ENCODE results near the gene RAB11FIP3. TPM values are rescaled to one million over a fixed set of nuclear protein-coding genes. Genes with fewer than 3 reads are reported as not detected.
"Not testable (repeated sequence)": the region's sequence is repeated elsewhere in the genome, so short reads cannot be mapped to it uniquely, and the experiment has no call there.

Gene RAB11FIP3
- total RNA-seq, 1 donor from 2014 or later, result 11.8 TPM

DNA sequence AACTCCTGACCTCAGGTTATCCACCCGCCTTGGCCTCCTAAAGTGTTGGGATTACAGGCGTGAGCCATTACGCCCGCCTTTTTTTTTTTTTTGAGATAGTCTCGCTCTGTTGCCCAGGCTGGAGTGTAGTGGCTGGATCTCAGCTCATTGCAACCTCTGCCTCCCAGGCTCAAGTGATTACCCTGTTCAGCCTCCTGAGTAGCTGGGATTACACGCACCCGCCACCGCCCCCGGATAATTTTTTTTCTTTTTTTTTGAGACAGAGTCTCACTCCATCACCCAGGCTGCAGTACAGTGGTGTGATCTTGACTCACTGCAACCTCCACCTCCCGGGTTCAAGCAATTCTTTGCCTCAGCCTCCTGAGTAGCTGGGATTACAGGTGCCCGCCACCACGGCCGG lies 3.3 kb upstream of the RAB11FIP3 start:
- not testable (repeated sequence) for DNase-seq (ENCODE audit: low spot score)

DNA sequence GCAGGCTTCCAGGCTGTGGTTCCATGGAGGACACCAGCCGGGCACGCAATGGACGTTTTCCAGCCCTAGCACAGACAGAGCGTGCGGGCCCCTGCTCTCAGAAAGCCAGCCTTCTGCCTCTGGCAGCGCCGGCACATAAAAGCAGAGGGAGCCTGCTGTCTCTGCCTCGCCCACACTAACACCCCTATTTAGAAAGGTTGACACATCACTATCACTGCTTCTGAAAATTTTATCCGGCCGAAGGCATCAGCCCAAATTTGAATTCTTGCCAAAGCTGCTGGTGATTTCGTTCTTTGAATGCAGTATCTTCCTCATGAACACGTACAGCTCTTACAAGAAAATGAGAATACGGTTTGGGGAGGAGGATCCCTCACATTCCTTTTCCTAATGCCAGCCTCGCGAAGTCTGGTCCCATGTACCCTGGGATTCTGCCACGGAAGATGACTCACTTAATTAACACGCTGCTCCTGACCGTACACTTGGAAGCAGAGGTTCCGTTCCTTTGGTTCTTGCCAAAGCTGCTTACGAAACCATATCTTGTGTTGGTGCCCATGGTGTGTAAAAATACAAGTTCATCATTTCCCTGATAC lies 1.3 kb upstream of the RAB11FIP3 start:
- DNase-seq (ENCODE audit: low spot score), result peak; percentile 86

- peak; percentile 45 for DNase-seq (ENCODE audit: low spot score)
These were observed 797 bp upstream of the RAB11FIP3 start for GRCh38 chr16:424623-425081.

- no peak for DNase-seq (ENCODE audit: low spot score)
These were observed 278 bp downstream of the RAB11FIP3 start for GRCh38 chr16:425740-426114.

- no peak for DNase-seq (ENCODE audit: low spot score)
These were observed 861 bp downstream of the RAB11FIP3 start for GRCh38 chr16:426115-426905.

DNA sequence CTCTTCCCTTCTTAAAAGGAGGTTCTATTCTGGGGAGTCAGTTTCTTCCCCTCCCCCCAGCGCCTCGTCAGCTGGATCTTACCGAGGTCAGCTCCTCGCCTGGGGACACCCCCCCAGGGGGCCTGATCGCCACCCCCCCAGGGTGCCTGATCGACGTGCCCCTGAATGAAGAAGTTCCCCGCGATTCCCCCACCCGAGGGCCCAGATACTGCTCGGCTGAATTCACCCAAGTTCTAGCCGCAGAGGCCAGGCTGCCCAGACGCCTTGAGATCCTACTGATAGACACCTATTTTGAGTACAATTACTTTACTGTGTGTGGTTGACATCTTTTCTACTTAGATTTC lies 1.4 kb downstream of the RAB11FIP3 start:
- DNase-seq (ENCODE audit: low spot score), result no peak

DNA sequence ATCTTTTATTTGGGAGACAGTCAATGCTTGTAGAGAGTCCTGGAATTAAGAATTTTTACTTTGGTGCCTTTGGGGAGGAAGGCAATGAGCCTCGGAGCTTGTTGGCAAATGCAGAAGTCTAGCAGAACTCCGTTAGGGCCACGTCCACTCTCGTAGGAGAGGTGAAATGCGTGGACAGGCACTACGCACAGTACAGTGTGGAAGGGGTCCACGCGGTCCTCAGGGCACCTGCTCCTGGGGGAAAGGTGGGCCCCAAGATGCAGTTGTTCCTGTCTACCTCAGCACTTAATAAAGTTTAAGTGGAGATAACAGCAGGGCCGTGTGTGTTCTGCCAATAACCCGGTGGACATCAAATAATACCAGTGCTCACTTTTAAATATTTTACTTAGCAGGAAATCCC lies 1.8 kb downstream of the RAB11FIP3 start:
- DNase-seq (ENCODE audit: low spot score), result no peak

GRCh38 chr16:430904-431303 lies 5.5 kb downstream of the RAB11FIP3 start:
- no peak for DNase-seq (ENCODE audit: low spot score)

DNA sequence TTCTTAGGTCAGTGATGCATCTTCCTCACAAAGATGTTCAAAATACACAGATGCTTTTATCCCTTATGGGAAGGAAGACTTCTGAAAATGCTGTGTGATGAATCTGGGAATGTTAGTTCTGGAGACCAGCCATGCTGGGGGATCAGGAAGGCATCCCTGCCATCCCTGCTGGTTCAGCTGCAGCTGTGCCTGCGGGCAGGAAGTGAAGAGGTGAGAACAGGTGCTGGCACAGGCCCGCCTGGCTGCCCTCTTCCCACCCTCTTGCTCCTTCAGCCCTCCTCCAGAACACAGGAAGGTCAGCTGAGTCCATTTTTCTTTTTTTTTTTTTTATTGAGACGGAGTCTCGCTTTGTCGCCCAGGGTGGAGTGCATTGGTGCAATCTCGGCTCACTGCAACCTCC lies 15.2 kb downstream of the RAB11FIP3 start:
- DNase-seq (ENCODE audit: low spot score), result no peak

DNA sequence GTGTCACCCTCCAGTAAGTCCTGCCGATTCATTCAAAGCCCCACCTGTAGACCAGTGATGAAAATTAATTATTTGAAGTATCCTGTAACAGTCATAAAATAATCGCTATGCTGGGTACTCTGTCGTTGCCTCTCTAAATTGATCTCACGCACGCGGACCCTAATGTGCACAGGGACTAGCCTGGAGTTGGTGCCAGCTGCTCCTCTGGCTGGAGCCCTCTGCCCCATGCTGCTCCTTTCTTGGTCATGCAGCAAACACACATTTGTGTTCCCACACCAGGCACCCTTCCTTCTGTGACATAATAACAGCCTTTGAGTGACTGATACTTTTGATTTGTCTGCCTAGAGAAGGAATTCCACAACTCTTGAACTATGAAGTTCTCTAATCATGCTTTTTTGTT lies 16.0 kb downstream of the RAB11FIP3 start:
- DNase-seq (ENCODE audit: low spot score), result no peak

- DNase-seq (ENCODE audit: low spot score), result no peak
These were observed 17.5 kb downstream of the RAB11FIP3 start for GRCh38 chr16:442976-443375.

- no peak for DNase-seq (ENCODE audit: low spot score)
These were observed 18.6 kb downstream of the RAB11FIP3 start for GRCh38 chr16:444027-444426.

DNA sequence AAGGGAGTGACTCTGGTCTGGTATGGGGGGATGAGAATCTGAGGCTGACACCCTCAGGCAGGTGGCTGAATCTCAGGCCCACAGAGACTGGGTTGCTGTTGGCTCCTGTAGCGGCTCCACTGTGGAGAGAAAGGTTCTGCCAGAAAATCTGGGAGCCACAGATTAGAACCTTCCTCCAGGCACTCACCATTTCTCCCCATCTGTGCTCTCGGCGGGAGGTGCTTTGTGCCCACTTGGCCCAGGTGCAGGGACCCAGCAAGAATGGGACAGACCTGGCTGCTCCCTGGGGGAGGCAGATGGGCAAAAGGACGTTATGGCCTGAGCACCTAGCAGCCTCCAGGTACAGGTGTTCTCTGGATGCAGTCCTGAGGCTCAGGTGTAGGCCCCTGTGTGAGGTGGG lies 20.1 kb downstream of the RAB11FIP3 start:
- DNase-seq (ENCODE audit: low spot score), result no peak

DNA sequence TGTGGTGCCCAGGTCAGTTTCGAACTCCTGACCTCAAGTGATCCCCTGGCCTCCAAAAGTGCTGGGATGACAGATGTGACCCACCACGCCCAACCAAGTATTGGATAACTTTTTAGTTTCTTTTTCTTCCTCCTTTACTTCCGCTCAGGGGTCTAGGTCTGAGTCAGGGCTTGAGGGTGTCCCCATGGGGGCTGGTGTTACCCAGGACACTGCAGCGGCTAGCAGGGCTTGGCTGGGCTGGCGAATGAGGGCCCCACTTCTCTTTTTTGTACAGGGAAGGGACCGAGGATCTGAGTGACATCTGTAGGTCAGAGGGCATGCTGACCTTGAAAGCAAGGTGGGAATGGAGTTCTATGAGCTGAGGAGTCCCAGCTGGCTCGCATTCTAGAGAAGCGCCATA lies 24.9 kb downstream of the RAB11FIP3 start:
- no peak for DNase-seq (ENCODE audit: low spot score)

DNA sequence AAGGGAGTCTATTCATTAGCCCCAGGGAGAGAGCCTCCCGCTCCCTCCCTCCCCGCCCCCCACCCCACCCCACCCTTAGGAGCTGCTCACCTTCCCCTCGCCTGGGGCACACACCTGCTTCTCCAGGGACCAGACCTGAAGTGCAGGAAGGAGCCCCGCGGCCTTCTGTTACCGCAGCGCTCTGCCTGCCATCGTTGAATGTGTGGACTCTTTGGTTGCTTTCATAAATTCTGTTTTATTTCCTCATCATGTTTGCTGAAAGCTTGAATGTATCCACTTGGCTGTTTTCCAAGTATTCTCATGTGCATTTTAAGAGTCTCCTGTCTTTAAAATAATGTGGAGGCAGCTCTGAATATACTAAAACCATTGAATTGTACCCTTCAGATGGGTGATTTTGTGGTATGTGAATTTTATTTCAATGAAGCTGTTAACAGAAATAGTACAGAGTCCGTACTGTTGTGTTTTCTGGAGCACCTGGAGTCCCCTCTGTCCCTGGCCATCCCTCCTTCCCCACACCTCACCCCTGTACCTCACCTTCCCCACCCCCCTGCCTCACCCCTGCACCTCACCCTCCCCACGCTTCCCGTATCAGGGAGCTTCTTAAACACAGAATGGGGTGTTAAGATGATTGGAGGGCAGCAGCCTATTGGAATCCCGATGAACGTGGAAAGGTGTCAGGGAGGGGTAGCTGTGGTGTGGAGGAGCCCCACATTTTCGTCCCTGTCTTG lies 25.5 kb downstream of the RAB11FIP3 start:
- DNase-seq (ENCODE audit: low spot score), result peak; percentile 16

- DNase-seq (ENCODE audit: low spot score), result no peak
These were observed 29.0 kb downstream of the RAB11FIP3 start for GRCh38 chr16:454397-454940.

DNA sequence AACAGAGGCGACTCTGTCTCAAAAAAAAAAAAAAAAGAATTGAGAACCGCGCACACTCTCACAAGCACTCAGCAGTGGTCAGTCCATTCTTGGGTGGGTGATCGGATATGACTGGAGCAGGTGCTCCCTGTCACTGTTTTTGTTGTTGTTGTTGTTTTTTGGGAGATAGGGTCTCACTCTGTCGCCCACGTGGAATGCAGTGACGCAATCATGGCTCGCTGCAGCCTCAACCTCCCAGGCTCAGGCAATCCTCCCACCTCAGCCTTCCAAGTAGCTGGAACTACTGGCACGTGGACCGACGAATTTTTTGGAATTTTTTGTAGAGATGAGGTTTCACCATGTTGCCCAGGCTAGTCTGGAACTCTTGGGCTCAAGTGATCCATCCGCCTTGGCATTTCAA lies 30.0 kb downstream of the RAB11FIP3 start:
- no peak for DNase-seq (ENCODE audit: low spot score)

GRCh38 chr16:456891-457483 lies 31.5 kb downstream of the RAB11FIP3 start:
- peak; percentile 64 for DNase-seq (ENCODE audit: low spot score)

DNA sequence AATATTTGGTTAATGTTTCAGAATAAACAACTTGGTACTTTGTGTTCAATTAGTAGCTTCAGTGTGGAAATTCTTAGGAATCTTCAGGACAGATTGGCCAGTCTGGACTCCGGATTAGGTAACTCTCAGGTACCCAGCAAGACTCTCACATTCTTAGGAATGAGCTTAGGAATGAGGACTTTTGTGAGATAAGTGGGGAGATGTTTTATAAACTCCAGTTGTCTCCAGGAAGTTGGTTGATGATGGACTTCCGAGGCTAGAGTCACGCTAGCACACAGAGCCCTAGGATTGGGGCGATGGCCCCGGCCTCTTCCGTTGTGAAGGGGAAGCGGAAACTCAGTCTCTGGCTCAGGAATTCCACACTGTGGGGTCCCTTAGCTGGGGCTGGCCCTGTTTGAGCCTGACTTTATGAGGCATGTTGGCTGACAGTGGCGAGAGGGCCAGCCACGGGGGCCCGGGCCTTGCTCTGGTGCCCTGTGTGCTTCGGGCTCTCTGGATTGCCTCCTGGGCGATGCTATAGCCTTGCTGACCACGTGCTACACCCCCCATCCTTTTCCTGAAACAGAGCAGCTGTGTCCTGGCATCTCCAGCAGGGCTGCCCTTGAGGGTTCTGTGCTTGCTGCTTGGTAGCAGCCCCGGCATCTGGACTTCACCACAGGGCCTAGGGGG lies 32.4 kb downstream of the RAB11FIP3 start:
- peak; percentile 28 for DNase-seq (ENCODE audit: low spot score)

DNA sequence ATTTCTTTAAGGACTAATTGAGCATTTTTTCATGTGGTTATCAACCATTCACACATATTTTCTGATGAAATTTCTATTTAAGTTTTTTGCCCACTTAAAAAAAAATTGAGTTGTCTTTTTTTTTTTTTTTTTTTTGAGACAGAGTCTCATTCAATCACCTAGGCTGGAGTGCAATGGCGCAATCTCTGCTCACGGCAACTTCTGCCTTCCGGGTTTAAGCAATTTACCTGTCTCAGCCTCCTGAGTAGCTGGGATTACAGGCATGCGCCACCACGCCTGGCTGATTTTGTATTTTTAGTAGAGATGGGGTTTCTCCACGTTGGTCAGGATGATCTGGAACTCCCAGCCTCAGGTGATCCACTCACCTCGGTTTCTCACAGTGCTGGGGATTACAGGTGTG lies 34.3 kb downstream of the RAB11FIP3 start:
- DNase-seq (ENCODE audit: low spot score), result no peak

GRCh38 chr16:460787-461186 lies 35.3 kb downstream of the RAB11FIP3 start:
- DNase-seq (ENCODE audit: low spot score), result no peak

DNA sequence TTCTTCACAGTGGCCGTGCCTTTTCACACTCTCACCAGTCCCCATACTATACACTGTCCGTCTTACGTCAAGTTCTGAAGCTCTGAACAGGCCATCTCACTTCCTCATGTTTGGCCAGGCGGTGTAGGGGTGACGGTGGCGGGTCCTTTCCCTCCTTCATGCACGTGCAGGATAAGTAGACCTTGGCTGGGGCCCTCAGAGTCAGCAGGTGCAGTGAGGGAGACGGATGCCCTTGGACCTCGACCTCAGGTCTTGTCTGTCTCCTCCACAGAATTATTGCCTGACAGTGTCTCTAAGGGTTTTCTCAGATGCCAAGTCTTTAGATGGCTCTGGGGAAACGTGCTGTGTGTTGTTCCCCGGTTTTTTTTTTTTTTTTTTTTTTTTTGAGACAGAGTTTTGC lies 37.6 kb downstream of the RAB11FIP3 start:
- DNase-seq (ENCODE audit: low spot score), result no peak
